Limb (tissue), 2 donors: ENCODE results near the gene ITPRID2.

Source experiments
- DNase-seq, 2 donors: peaks; one replicate each; pipeline ENCODE4 v3.0.0-alpha.2; 2016; ENCODE audit errors: extremely low spot score in 2 of 2

The ITPRID2 gene

DNA sequence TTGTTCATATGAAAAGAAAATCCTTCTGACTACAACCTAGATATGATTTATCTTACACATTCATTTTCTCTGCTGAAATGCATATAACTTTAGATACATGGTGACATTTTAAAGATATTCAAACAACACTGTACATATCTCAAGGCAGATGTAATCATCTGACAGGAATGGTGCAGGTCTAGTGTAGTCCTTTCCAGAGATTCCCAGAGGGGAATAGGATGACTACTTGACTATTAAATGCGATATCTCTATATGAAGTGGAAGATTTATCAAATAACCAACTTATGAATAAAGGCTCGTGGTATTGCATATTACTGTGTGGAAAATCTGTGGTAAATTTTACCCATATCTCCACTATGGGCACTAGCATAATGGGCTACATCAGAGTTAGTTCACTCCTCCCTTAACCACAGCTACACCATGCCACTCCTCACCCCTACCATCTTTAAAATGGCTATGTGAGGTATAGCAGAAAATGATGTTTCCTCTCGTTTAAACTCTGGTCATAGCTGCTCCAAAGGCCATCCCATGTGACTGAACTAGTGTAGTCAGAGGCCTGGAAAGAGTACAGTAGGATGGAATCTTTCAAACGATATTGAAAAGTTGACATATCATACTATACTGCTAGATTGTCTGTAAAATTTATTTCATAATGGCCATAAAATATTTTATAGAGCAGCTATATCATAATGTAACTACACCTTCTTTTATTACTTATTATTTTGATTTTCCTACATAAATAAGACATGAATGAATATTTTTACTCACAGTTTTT is 9.1 kb upstream of the ITPRID2 start:
- DNase-seq: no peak

DNA sequence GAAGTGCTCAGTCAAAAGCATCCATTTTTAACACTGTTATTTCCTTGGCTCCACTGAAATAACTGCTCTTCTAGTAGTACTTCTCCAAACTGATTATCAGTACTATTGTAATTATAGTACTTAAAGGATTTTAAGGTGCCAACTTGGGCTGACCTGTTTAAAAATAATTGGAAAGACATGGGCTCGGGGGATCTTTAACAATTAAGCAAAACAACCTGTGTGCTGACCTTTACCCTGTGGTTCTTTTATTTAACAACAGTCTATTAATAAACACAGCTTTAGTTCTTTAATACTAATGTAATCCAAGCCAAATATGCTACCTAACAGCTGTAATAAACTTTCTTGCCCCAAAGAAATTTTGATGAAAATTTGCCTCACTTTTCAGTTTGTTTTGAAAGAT is 6.9 kb upstream of the ITPRID2 start:
- no peak for DNase-seq

DNA sequence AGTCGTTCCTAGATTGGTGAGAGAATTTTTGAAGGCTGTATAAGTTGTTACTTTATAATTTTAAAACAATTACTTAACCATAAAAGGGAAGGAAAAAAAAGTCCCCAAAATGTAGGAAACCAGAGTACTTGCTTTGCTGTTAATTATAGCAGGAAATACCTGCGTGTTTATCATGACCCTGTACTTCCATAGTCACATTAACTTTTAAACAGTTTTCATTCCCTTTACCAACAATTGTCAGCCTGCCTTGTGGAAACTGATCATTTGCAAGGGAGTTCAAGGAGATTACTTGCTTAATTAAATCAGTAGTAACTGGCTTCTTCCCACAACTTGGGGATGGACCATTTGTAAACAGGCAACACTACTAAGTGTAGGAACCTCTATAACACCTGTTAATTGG is 6.4 kb upstream of the ITPRID2 start:
- no peak for DNase-seq

DNA sequence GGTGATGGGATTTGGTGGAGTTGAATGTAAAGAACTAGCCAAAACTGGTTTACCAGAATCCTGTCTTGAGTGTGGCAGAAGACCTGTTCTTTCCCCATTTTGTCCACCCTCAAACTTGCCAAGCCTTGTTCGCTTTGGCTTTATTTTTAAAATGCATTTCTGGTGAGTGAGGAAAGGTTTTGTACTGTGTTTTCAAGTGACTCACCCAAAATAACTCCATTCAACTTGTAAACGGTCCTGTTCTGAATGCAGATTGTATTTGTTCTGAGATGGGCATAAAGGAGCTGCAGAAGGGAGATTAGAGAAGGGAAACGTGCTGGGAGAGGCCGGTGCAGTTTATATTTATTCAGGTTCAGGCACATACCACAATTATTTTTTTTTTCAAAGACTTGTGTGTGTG is 5.3 kb upstream of the ITPRID2 start:
- no peak for DNase-seq

GRCh38 chr2:181887045-181887444 is 4.5 kb upstream of the ITPRID2 start:
- no peak for DNase-seq

DNA sequence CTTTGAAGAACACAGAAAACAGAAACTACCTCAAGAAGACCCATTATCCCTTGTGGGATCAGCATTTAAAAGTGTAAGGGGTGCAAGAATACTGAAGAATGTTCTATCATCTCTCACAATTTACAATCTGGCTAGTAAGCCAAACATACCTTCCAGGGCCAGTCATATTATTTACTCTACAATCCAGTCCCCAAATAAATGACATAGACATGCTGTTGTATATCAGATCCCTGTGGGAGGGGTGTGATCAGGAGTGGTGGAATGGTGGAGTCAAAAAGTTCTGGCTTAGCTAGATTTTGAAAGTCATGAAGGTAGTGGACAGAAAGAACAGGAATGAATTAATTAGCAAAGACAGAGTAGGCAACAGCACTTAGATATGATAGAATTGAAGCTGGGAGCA is 1.8 kb upstream of the ITPRID2 start:
- DNase-seq: no peak

GRCh38 chr2:181890271-181890670 is 1.3 kb upstream of the ITPRID2 start:
- no peak for DNase-seq

GRCh38 chr2:181891966-181892798 is 652 bp downstream of the ITPRID2 start:
- peak; percentile 88 for DNase-seq

DNA sequence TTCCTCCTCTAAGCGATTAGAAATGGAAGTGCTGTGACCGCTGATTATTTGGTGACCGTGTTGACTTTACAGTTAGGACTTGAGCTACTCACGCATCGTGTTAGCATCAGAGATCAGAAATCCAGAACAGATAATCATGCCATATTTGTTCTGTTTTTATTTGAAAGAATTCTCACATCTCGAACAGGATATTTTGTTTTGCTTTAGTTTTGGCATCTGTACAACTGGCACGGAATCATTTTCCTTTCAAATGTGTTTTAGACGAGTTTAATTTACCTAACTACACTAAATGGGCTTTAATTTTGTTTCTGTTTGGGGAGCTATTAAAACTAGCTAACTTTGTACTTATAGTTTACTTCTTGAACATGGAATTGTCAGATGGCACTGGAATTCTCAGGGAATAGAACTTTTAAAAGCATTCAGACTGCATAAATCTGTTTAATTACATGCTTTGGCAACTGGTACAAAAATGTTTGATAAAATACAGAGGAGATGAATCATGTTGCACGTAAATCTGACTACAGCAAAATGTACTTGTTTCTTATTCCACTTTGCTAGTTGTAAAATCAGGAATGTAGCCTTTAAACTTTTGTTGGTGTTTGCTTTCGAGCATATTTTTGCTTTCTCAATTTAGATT is 1.4 kb downstream of the ITPRID2 start:
- peak in 1 of 2 donors; percentile 17 for DNase-seq

DNA sequence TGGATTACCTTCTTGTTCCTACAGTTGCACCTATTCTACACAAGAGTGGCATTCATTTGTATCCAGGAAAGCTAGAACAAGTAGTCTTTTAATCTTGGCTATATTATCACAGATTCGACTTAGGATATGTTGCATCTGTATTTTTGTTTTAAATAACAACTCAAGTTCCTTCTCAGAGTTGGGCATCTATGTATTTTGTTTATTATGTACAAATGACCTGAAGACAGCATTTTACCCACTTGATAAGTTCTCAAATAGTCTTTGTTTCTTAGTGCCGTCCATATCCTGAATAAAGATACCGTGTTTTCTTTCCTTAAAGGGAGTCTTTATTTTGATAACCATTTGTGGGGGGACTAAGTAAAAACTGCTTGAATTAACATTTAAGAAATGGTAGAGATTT is 2.9 kb downstream of the ITPRID2 start:
- no peak for DNase-seq

GRCh38 chr2:181895818-181896217 is 4.3 kb downstream of the ITPRID2 start:
- no peak for DNase-seq

DNA sequence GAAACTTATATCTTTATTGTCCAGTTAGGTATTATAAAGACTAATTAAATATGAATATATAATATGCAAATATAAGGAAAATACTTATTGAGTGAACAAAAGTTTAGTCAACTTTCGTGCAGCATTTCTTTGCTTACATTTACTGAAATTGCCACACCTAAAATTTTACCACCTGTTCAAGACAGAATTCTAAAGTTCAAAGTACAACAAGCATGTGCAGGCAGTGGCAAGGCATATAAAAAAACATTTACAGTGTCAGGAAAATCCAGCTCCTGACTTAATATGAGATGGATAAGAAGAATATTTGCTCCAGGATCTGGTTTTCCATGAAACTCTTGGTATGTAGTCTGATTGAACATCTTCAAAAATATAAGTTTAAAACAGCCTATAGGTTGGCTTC is 4.8 kb downstream of the ITPRID2 start:
- DNase-seq: no peak

DNA sequence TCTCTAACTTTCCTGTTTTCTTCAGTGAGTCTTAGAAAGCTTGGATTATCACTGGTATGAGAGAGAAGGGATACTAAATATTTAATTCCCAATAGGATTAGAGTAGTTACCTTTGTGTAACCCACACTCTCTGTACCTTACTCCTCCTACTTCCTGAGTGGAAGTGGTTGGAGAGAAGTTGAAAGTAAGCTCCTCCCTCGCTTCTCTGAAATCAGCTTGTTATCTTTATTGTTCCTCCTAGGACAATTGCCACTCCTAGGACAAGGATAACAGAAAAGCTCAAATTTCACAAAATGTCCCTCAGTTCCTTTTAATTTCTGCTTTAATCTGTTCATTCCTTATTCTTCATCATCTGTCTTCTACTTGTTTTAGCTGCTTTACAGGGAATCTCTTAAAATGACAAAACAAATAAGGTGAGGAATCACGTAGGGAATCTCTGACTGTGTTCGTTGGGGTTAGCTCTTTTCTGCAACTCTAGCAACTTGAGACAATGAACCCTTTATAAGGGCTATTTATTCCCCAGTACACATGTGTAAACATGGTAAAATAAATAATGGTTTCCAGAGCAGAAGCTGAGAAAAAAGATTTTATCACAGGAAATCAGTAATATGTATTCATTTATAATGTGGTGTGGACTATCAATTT is 8.6 kb downstream of the ITPRID2 start:
- no peak for DNase-seq

GRCh38 chr2:181902625-181903024 is 11.1 kb downstream of the ITPRID2 start:
- DNase-seq: no peak

GRCh38 chr2:181904022-181904632 is 12.6 kb downstream of the ITPRID2 start:
- peak in 1 of 2 donors; percentile 39 for DNase-seq

DNA sequence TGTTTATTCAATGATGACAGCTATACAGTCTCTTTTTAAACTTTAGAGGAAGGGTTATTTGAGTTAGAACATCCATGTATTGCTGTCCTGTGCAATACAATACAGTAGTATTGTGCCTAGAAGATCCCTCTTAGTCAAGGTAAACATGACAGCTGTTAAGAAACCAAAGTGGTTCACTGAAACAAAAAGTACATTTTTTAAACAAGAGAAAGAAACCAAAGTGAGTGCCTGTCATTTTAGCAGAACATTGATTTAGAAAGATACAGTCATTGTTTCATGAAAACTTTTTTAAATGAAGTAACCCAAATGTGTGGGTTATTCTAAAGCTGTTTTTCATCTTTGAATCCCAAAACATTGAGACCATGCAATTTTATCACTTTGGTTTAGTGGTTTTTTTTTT is 15.5 kb downstream of the ITPRID2 start:
- no peak for DNase-seq

DNA sequence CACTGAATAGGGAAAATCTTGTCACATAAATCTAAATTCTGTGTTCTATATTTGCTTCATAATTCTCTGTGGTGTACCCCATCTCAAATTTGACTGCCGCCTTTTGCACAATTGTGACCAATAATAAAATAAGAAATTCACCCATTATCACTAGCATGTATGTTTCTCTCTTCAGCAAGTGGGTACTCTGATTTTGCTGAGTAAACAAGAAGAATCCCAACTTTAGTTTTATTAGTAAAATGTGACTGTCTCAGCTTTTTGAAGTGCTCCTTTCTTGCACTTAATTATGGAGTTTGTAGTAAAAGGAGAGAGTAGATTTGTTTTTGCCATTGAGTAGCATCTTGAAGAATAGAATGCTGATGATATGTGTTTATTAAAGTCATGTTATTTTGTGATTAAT is 16.1 kb downstream of the ITPRID2 start:
- no peak for DNase-seq

DNA sequence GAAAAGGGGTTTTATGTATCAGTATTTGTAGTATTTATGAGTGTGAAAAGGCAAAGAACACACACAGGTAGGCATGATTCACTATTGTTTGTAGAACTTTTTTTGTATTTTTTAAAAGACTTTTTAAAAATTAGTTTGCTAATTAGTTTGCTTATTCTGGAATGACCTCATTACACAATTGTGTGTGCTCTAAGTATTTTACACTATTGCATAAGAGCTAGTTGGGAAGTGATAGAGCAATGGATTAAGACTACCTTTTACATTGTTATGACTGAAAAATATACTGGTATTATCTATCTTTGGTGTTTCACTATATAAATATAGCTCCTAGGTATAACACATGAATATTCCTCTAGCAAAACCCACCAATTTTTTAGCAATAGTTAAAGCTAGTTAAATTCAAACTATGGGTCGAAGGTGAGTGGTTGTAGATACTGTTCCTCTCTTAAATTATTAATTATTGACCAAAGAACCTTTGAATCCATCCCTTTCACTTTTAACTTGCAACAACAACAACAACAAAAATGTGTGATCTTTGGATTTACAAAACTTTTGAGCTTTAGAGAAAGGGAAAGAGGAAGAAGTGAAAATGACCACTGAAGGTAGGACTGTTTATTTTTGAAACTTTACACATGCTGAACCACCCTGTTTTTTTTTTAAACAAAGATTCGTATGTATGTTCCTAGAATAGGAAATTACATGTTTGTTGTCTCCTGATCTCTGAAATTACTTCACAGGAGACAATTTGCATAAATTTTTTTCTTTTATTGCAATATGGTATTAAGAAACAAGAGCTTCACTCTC is 18.7 kb downstream of the ITPRID2 start:
- DNase-seq: no peak

DNA sequence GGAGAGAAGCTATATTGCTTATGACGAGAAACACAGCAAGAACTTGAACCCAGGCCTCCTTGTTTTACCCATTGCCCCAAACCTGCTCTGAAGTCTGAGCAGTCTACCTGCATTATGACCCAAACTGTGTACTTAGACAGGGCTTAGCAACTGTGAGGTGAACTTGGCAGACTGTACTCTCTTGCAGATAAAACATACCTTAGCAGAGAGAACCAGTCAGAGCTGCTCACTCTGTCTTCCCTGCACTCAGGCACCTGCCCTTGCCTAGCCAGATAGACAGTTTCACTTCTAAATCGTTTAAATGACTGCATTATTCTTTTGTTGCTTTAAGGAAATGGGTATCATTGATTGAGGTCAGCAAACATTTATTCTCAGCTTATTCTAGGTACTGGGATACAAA is 20.3 kb downstream of the ITPRID2 start:
- DNase-seq: no peak

DNA sequence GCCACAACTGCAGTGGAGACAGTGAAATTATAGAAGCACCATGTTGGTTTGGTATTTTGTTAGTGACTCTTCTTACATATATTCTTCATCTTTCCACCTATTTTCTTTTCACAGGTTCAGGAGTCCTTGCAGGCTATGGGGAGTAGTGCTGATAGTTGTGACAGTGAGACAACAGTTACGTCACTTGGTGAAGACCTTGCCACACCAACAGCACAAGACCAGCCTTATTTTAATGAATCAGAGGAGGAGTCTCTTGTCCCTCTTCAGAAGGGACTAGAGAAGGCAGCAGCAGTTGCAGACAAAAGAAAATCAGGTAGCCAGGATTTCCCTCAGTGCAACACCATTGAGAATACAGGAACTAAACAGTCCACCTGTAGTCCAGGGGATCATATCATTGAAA is 23.6 kb downstream of the ITPRID2 start:
- no peak for DNase-seq
